ENCODE measurements around the gene GSTT4.

The GSTT4 gene

DNA sequence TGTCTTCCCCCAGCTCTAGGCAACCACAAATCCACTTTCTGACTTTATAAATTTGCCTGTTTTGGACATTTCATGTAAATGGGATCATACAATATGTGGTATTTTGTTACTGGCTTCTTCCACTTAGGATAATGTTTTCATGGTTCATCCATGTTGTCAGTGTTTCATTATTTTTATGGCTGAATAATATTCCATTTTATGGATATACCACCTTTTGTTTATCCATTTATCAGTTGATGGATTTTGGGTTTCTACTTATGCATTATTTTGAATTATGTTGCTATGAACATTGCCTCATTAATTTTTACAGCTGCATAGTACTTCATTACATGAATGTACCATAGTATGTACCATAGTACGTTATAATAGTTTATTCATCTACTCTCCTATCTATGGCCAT, 10.9 kb upstream of the GSTT4 start:
- no peak for DNase-seq (ENCODE audit: extremely low spot score)
- POLR2A ChIA-PET = interaction anchor here (0.6 kb wide), 1 partner anchor 11 kb away, joined by 3 read pairs; no protein-coding TSS in a partner anchor
- CTCF ChIA-PET = interaction anchor here (0.6 kb wide), 1 partner anchor 18 kb away, joined by 3 read pairs; no protein-coding TSS in a partner anchor
- TF ChIP-seq ZNF384 (IDR thresholded peaks at IDR 0.05) (no peak), FOXA1 (IDR thresholded peaks at IDR 0.05) (no peak), NFRKB (IDR thresholded peaks at IDR 0.05) (no peak), CTBP1 (IDR thresholded peaks at IDR 0.05; ENCODE audit: borderline replicate concordance) (no peak), HDGF (IDR thresholded peaks at IDR 0.05; ENCODE audit: borderline replicate concordance) (no peak), ARNT (IDR thresholded peaks at IDR 0.05) (no peak), L3MBTL2 (conservative IDR thresholded peaks at IDR 0.05) (no peak), SUZ12 (IDR thresholded peaks at IDR 0.05) (no peak), ELF4 (IDR thresholded peaks at IDR 0.05) (no peak), SP1 (IDR thresholded peaks at IDR 0.05) (no peak), FOXM1 (IDR thresholded peaks at IDR 0.05; ENCODE audit: borderline replicate concordance) (no peak), FOXK2 (IDR thresholded peaks at IDR 0.05) (no peak), LEF1 (IDR thresholded peaks at IDR 0.05; ENCODE audit: borderline replicate concordance) (no peak)
- TF ChIP-seq, protein P1, sequence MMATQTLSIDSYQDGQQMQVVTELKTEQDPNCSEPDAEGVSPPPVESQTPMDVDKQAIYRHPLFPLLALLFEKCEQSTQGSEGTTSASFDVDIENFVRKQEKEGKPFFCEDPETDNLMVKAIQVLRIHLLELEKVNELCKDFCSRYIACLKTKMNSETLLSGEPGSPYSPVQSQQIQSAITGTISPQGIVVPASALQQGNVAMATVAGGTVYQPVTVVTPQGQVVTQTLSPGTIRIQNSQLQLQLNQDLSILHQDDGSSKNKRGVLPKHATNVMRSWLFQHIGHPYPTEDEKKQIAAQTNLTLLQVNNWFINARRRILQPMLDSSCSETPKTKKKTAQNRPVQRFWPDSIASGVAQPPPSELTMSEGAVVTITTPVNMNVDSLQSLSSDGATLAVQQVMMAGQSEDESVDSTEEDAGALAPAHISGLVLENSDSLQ (IDR thresholded peaks at IDR 0.05) = no peak

DNA sequence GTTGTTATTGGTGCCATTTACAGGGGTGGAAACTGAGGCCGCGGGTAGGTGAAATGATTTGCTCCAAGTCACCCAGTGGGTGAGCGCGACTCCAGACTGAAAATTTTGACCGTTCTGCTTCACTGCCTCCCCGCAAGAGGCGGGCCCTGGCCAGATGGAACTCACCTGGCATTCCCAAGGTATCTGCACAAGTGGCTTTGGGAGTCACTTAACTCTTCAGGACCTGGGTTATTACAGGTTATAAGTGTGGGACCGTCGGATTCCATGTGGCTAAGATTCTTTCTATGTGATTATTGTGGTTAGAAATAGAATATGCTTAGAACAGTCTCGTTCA, 6.4 kb upstream of the GSTT4 start:
- POLR2A ChIA-PET = interaction anchor here (0.7 to 1.5 kb wide), 5 partner anchors 14 to 581 kb away, joined by 3 to 9 read pairs (median 4); partner anchors contain the start of genes LRRC75B and MIF
- DNase-seq (ENCODE audit: extremely low spot score) = peak; percentile 35
- TF ChIP-seq SP1 (IDR thresholded peaks at IDR 0.05) (no peak), L3MBTL2 (conservative IDR thresholded peaks at IDR 0.05) (no peak), ARNT (IDR thresholded peaks at IDR 0.05) (no peak), FOXA1 (IDR thresholded peaks at IDR 0.05) (no peak), TARDBP (IDR thresholded peaks at IDR 0.05) (no peak), NFRKB (IDR thresholded peaks at IDR 0.05) (no peak), SUZ12 (IDR thresholded peaks at IDR 0.05) (no peak), ELF4 (IDR thresholded peaks at IDR 0.05) (no peak), FOXM1 (IDR thresholded peaks at IDR 0.05; ENCODE audit: borderline replicate concordance) (no peak), BHLHE40 (IDR thresholded peaks at IDR 0.05; ENCODE audit: borderline replicate concordance) (no peak), CTBP1 (IDR thresholded peaks at IDR 0.05; ENCODE audit: borderline replicate concordance) (no peak), HDGF (IDR thresholded peaks at IDR 0.05; ENCODE audit: borderline replicate concordance) (no peak), FOXK2 (IDR thresholded peaks at IDR 0.05) (no peak), ZNF384 (IDR thresholded peaks at IDR 0.05) (no peak), LEF1 (IDR thresholded peaks at IDR 0.05; ENCODE audit: borderline replicate concordance) (no peak)
- TF ChIP-seq, protein P1 (IDR thresholded peaks at IDR 0.05) = no peak
- CTCF ChIA-PET = no interaction called here

DNA sequence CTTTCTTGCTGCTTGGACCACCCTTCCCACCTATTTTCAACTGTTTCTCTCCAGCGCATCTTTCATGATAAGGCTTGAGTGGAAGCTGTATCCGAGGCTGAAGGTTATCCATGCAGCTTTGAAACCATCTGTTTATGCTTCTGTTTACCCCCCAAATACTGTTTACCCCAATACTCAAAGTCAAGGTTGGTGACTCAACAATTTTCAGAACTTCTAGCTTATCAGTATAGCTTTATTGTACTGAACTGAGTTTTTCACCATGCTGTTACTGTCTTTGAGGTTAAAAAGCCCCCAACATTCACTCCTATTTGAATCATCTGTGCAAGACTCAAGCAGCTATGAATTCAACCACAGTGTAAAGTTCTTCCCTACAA, 4.8 kb upstream of the GSTT4 start:
- TF ChIP-seq L3MBTL2 (conservative IDR thresholded peaks at IDR 0.05) (no peak), CTBP1 (IDR thresholded peaks at IDR 0.05; ENCODE audit: borderline replicate concordance) (no peak), FOXM1 (IDR thresholded peaks at IDR 0.05; ENCODE audit: borderline replicate concordance) (no peak), BHLHE40 (IDR thresholded peaks at IDR 0.05; ENCODE audit: borderline replicate concordance) (no peak), ELF4 (IDR thresholded peaks at IDR 0.05) (no peak), SUZ12 (IDR thresholded peaks at IDR 0.05) (no peak), ZNF384 (IDR thresholded peaks at IDR 0.05) (no peak)
- no peak for DNase-seq (ENCODE audit: extremely low spot score)
- ChIA-PET POLR2A (interaction anchor here (1.3 to 1.4 kb wide), 2 partner anchors 16 to 96 kb away, joined by 6 to 7 read pairs; no protein-coding TSS in a partner anchor), CTCF (no interaction called here)

DNA sequence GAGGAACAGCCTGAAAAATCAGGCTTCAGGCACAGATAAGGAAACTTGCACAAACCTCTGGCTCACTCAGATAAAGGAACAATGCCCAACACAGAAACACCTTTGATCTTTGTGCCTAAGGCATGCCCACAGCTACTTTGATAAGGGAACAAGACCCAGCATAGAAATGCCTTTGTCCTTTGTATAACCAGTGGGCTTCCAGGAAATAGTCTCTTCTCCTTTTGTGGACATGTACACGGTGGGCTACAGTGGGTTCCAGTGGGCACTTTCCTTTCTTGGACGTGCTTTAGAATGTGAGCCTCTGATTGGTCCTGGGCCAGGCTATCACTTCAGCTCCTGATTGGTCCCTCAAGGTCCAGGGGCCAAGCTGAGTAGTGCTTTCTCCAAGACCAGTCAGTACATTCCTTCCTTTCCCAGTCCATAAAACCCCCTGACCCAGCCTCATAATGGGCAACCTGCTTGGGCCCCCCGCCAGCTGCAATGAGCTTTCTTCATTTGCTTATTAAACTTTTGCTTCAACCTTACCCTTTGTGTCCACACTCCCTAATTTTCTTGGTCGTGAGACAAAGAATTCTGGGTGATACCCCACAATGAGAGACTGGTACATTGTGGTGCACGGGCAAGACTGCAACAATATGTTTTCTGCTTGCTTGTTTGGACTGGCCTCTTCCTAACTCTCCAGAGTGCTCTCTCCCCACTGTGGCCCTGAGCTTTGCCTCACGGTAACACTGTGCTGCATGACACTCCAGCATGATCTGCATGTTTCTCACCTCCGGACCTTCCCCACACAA, 4.2 kb upstream of the GSTT4 start:
- DNase-seq (ENCODE audit: extremely low spot score) = no peak
- ChIA-PET CTCF (no interaction called here), POLR2A (no interaction called here)
- TF ChIP-seq ARNT (IDR thresholded peaks at IDR 0.05) (no peak), LEF1 (IDR thresholded peaks at IDR 0.05; ENCODE audit: borderline replicate concordance) (no peak), NFRKB (IDR thresholded peaks at IDR 0.05) (no peak), BHLHE40 (IDR thresholded peaks at IDR 0.05; ENCODE audit: borderline replicate concordance) (no peak), HDGF (IDR thresholded peaks at IDR 0.05; ENCODE audit: borderline replicate concordance) (no peak), L3MBTL2 (conservative IDR thresholded peaks at IDR 0.05) (no peak), CTBP1 (IDR thresholded peaks at IDR 0.05; ENCODE audit: borderline replicate concordance) (no peak), SUZ12 (IDR thresholded peaks at IDR 0.05) (no peak), ELF4 (IDR thresholded peaks at IDR 0.05) (no peak), SP1 (IDR thresholded peaks at IDR 0.05) (no peak), ZNF384 (IDR thresholded peaks at IDR 0.05) (no peak), TARDBP (IDR thresholded peaks at IDR 0.05) (no peak), FOXM1 (IDR thresholded peaks at IDR 0.05; ENCODE audit: borderline replicate concordance) (no peak), FOXA1 (IDR thresholded peaks at IDR 0.05) (no peak), FOXK2 (IDR thresholded peaks at IDR 0.05) (no peak)
- TF ChIP-seq, protein P1 (IDR thresholded peaks at IDR 0.05) = no peak

DNA sequence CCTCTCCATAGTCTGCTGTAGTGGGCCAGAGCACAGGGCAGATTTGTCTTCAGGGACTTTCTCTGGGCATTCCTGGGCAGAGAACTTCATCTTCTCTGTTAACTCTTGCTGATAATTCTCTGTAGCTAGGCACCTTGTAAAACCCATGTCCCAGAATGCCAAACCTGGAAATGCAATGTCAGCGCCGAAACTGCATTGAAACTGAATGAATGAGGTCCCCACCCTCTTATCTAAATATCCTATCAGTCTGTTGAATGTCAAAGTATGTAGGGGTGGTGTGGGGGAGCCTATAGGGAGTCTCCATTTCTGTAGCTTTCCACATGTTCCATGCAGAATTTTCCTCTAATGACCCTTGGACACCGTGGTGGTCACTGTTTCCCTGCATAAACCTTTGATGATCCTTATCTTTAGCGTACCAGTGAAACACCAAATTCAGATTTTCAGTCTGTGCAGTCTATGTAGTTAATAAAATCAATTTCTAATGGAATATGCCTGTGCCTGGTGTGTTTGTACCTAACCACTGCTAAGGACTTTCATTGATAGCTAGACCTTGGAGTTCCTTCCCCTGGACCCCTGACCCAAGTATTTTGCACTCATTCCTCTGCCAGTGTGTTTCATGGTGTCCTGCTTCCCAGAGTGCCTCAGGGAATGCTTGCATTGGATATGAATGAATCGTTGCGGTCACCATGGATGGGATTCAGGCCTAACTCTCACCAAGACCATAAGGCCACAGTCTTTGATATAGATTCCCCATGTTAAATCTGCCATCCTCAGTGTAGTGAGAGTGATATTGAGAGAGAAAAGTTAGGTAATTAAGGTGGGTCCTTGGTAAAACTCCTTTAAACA, 3.4 kb upstream of the GSTT4 start:
- no peak for DNase-seq (ENCODE audit: extremely low spot score)
- TF ChIP-seq L3MBTL2 (conservative IDR thresholded peaks at IDR 0.05) = no peak
- no peak for TF ChIP-seq TARDBP (IDR thresholded peaks at IDR 0.05)
- TF ChIP-seq FOXA1 (IDR thresholded peaks at IDR 0.05) = no peak
- no peak for TF ChIP-seq ARNT (IDR thresholded peaks at IDR 0.05)
- no peak for TF ChIP-seq HDGF (IDR thresholded peaks at IDR 0.05; ENCODE audit: borderline replicate concordance)
- no peak for TF ChIP-seq NFRKB (IDR thresholded peaks at IDR 0.05)
- TF ChIP-seq SUZ12 (IDR thresholded peaks at IDR 0.05) = no peak
- no peak for TF ChIP-seq FOXM1 (IDR thresholded peaks at IDR 0.05; ENCODE audit: borderline replicate concordance)
- TF ChIP-seq, protein P1 (IDR thresholded peaks at IDR 0.05) = no peak
- ChIA-PET POLR2A (no interaction called here), CTCF (no interaction called here)
